ENCODE measurements around the gene SLC1A2. TPM values are rescaled to one million over a fixed set of nuclear protein-coding genes. Genes with fewer than 3 reads are reported as not detected.

Gene SLC1A2
- total RNA-seq, 5 donors from 2014 or later (not counting 1 experiment from before 2014, with no cell fraction given): 0.07 to 0.19 (median 0.12) TPM

GRCh38 chr11:35260342-35260985 is 158.9 kb downstream of the SLC1A2 start:
- Mint-ChIP-seq H3K9me3 (no peaks in the 10 kb centered on the region), H3K27ac (no peak overlapping the region), H3K4me3 (no peak overlapping the region), H3K27me3 (no peaks in the 10 kb centered on the region), H3K4me1 (peaks cover 23 to 28% (median 26%) of the 10 kb centered on the region in 3 donors), H3K36me3 (no peaks in the 10 kb centered on the region)
- Histone ChIP-seq H3K36me3 (ENCODE audit: control insufficient read depth in 2 of 2, extremely low read depth in 1 of 2, insufficient read depth in 1 of 2, low read length in 1 of 2) (no peaks in the 10 kb centered on the region), H3K27me3 (replicated peaks in 1 of 2; ENCODE audit: control insufficient read depth in 2 of 2, extremely low read depth in 1 of 2, insufficient read depth in 2 of 2, low read length in 1 of 2) (no peaks in the 10 kb centered on the region), H3K4me1 (ENCODE audit: control insufficient read depth in 1 of 2, extremely low read depth in 1 of 2, insufficient read depth in 2 of 2, low read length in 2 of 2) (peaks cover 10 to 14% of the 10 kb centered on the region in 2 experiments), H3K9me3 (no peaks in the 10 kb centered on the region), H3K27ac (ENCODE audit: low read length) (no peak overlapping the region), H3K4me3 (ENCODE audit: control insufficient read depth in 1 of 2, extremely low read depth in 1 of 2, low read length in 1 of 2) (no peak overlapping the region)
- POLR2A ChIA-PET: interaction anchor here (0.5 to 0.6 kb wide), 3 partner anchors 20 to 698 kb away, joined by 3 to 6 read pairs (median 4); no protein-coding TSS in a partner anchor
- DNase-seq (no peak), ATAC-seq (replicated peaks in 1 of 4) (no peak)
- WGBS (ENCODE audit: insufficient coverage): 100% methylated on average over 1 of the region's 10 CpGs
- CTCF ChIA-PET: interaction anchor here in 1 of 2 donors (0.6 kb wide), 1 partner anchor 1088 kb away, joined by 3 read pairs; no protein-coding TSS in a partner anchor

DNA sequence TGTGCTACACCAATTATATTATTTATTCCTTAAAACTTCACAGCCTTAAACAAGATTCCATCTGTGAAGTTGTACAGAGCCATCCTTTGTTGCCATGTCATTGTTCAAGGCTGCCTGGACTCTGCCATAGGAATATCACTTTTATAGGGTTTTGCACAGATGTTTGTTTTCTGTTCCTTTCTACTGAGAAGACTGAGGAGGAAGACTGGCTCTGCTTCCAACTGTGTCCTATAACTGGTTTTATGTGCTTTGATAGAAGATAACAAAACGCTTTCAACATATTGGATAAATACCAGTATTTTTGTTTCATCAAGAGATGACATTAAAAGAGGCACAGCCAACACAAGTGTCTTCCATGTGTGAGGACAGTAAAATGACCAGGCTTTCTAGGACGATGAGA is 159.8 kb downstream of the SLC1A2 start:
- no peak for DNase-seq
- H3K9me3 ChIP-seq: no peaks in the 10 kb centered on the region

GRCh38 chr11:35257281-35257680 is 162.1 kb downstream of the SLC1A2 start:
- no CpG with 5 or more reads among the region's 2 CpGs for WGBS (ENCODE audit: insufficient coverage)
- Mint-ChIP-seq H3K36me3 (no peaks in the 10 kb centered on the region), H3K4me3 (peak overlapping the region in 1 of 3 donors; percentile 14), H3K9me3 (no peaks in the 10 kb centered on the region), H3K27me3 (no peaks in the 10 kb centered on the region), H3K4me1 (peaks cover 25 to 40% (median 29%) of the 10 kb centered on the region in 3 donors), H3K27ac (peak overlapping the region; percentile 80 to 94)
- Histone ChIP-seq H3K36me3 (ENCODE audit: control insufficient read depth in 2 of 2, extremely low read depth in 1 of 2, insufficient read depth in 1 of 2, low read length in 1 of 2) (no peaks in the 10 kb centered on the region), H3K9me3 (no peaks in the 10 kb centered on the region), H3K27me3 (replicated peaks in 1 of 2; ENCODE audit: control insufficient read depth in 2 of 2, extremely low read depth in 1 of 2, insufficient read depth in 2 of 2, low read length in 1 of 2) (no peaks in the 10 kb centered on the region), H3K4me1 (ENCODE audit: control insufficient read depth in 1 of 2, extremely low read depth in 1 of 2, insufficient read depth in 2 of 2, low read length in 2 of 2) (peaks cover 10 to 14% of the 10 kb centered on the region in 2 experiments), H3K4me3 (ENCODE audit: control insufficient read depth in 1 of 2, extremely low read depth in 1 of 2, low read length in 1 of 2) (no peak overlapping the region), H3K27ac (ENCODE audit: low read length) (peak overlapping the region; percentile 69)
- DNase-seq (peak in 1 of 35 experiments; percentile 63), ATAC-seq (replicated peaks in 1 of 4) (peak; percentile 97 to 99 (median 98))
- ChIA-PET CTCF (interaction anchor here (0.5 to 1.3 kb wide), 10 partner anchors 10 to 213 kb away, joined by 3 to 7 read pairs (median 3); no protein-coding TSS in a partner anchor), POLR2A (interaction anchor here in 1 of 2 donors (0.6 to 1.8 kb wide), 5 partner anchors 8 to 341 kb away, joined by 3 to 8 read pairs (median 4); partner anchors contain the start of genes APIP and PDHX)

More for the DNA sequence above, 159.8 kb downstream of the SLC1A2 start:
- Histone ChIP-seq H3K27ac (ENCODE audit: low read length) (no peak overlapping the region), H3K36me3 (ENCODE audit: control insufficient read depth in 2 of 2, extremely low read depth in 1 of 2, insufficient read depth in 1 of 2, low read length in 1 of 2) (no peaks in the 10 kb centered on the region), H3K4me1 (ENCODE audit: control insufficient read depth in 1 of 2, extremely low read depth in 1 of 2, insufficient read depth in 2 of 2, low read length in 2 of 2) (peaks cover 10 to 14% of the 10 kb centered on the region in 2 experiments), H3K4me3 (ENCODE audit: control insufficient read depth in 1 of 2, extremely low read depth in 1 of 2, low read length in 1 of 2) (no peak overlapping the region), H3K27me3 (replicated peaks in 1 of 2; ENCODE audit: control insufficient read depth in 2 of 2, extremely low read depth in 1 of 2, insufficient read depth in 2 of 2, low read length in 1 of 2) (no peaks in the 10 kb centered on the region)
- CTCF ChIA-PET: no interaction called here
- H3K9me3 Mint-ChIP-seq: no peaks in the 10 kb centered on the region
- H3K27me3 Mint-ChIP-seq: no peaks in the 10 kb centered on the region
- H3K4me1 Mint-ChIP-seq: peaks cover 23 to 35% (median 29%) of the 10 kb centered on the region in 3 donors
- POLR2A ChIA-PET: no interaction called here
- no peak overlapping the region for H3K27ac Mint-ChIP-seq
- H3K4me3 Mint-ChIP-seq: no peak overlapping the region
- H3K36me3 Mint-ChIP-seq: no peaks in the 10 kb centered on the region
- no peak for ATAC-seq (replicated peaks in 1 of 4)
- WGBS (ENCODE audit: insufficient coverage): no CpG with 5 or more reads among the region's 2 CpGs

- peak overlapping the region; percentile 69 for H3K27ac ChIP-seq (ENCODE audit: low read length)
- H3K9me3 ChIP-seq: no peaks in the 10 kb centered on the region
- DNase-seq (no peak), ATAC-seq (replicated peaks in 1 of 4) (no peak)
- ChIA-PET CTCF (interaction anchor here (0.5 to 1.4 kb wide), 8 partner anchors 10 to 1309 kb away, joined by 3 to 6 read pairs (median 4); no protein-coding TSS in a partner anchor), POLR2A (no interaction called here)
- Mint-ChIP-seq H3K27ac (peak overlapping the region; percentile 80 to 94), H3K4me1 (peaks cover 31 to 46% (median 33%) of the 10 kb centered on the region in 3 donors), H3K36me3 (no peaks in the 10 kb centered on the region), H3K27me3 (no peaks in the 10 kb centered on the region), H3K9me3 (no peaks in the 10 kb centered on the region), H3K4me3 (peak overlapping the region in 1 of 3 donors; percentile 36)
- no peaks in the 10 kb centered on the region for H3K36me3 ChIP-seq (ENCODE audit: control insufficient read depth in 2 of 2, extremely low read depth in 1 of 2, insufficient read depth in 1 of 2, low read length in 1 of 2)
- H3K4me3 ChIP-seq (ENCODE audit: control insufficient read depth in 1 of 2, extremely low read depth in 1 of 2, low read length in 1 of 2): no peak overlapping the region
- H3K27me3 ChIP-seq (replicated peaks in 1 of 2; ENCODE audit: control insufficient read depth in 2 of 2, extremely low read depth in 1 of 2, insufficient read depth in 2 of 2, low read length in 1 of 2): no peaks in the 10 kb centered on the region
- H3K4me1 ChIP-seq (ENCODE audit: control insufficient read depth in 1 of 2, extremely low read depth in 1 of 2, insufficient read depth in 2 of 2, low read length in 2 of 2): peaks cover 10 to 14% of the 10 kb centered on the region in 2 experiments
Observed at GRCh38 chr11:35256296-35256695, 163.1 kb downstream of the SLC1A2 start.

DNA sequence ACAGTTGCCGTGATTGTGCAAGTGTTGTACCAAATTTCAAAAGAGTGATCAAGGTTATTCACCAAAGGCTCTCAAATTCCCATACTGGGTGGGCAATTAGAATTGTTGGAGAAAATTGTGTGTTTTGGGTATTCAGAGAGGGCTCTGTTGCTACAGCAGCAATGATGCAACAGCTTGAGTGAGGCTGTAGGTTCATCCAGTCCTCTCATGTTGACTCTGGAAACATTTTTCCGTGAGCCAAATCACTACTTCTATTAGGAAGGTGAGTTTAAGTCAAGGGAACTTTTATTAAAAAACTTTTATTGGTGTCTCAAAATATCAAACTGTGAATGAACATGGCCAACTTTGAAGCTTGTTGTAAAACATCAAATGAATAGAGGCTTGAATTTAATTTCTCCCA is 163.8 kb downstream of the SLC1A2 start:
- no CpG with 5 or more reads among the region's 2 CpGs for WGBS (ENCODE audit: insufficient coverage)
- H3K4me1 Mint-ChIP-seq: peaks cover 31 to 46% (median 33%) of the 10 kb centered on the region in 3 donors
- ChIA-PET POLR2A (no interaction called here), CTCF (interaction anchor here (0.5 to 1.4 kb wide), 4 partner anchors 12 to 51 kb away, joined by 3 to 6 read pairs (median 4); no protein-coding TSS in a partner anchor)
- H3K4me3 Mint-ChIP-seq: no peak overlapping the region
- no peaks in the 10 kb centered on the region for H3K36me3 Mint-ChIP-seq
- H3K27ac Mint-ChIP-seq: no peak overlapping the region
- H3K9me3 Mint-ChIP-seq: no peaks in the 10 kb centered on the region
- Histone ChIP-seq H3K36me3 (ENCODE audit: control insufficient read depth in 2 of 2, extremely low read depth in 1 of 2, insufficient read depth in 1 of 2, low read length in 1 of 2) (no peaks in the 10 kb centered on the region), H3K27me3 (replicated peaks in 1 of 2; ENCODE audit: control insufficient read depth in 2 of 2, extremely low read depth in 1 of 2, insufficient read depth in 2 of 2, low read length in 1 of 2) (no peaks in the 10 kb centered on the region), H3K9me3 (no peaks in the 10 kb centered on the region), H3K4me3 (ENCODE audit: control insufficient read depth in 1 of 2, extremely low read depth in 1 of 2, low read length in 1 of 2) (no peak overlapping the region), H3K27ac (ENCODE audit: low read length) (no peak overlapping the region), H3K4me1 (ENCODE audit: control insufficient read depth in 1 of 2, extremely low read depth in 1 of 2, insufficient read depth in 2 of 2, low read length in 2 of 2) (peaks cover 10 to 14% of the 10 kb centered on the region in 2 experiments)
- DNase-seq (no peak), ATAC-seq (replicated peaks in 1 of 4) (no peak)
- no peaks in the 10 kb centered on the region for H3K27me3 Mint-ChIP-seq

DNA sequence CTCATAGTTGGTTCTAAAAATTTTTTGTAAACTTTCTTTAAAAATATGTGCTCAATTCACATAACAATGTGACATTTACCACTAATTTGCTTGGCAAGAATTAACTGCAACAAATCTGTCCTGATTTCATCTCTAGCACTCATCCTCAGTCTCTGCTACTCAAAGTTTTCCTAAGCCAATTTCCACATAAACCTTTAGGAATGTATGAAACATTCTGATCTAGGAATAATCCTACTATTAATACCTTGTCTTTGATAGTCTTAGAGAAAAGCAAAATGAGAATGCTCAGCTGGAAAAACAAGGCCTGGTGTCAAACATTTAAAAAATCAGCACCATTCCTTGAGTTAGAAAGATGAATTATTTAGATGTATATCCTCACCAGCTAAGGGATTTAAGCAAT is 166.1 kb downstream of the SLC1A2 start:
- no peaks in the 10 kb centered on the region for H3K27me3 ChIP-seq (replicated peaks in 1 of 2; ENCODE audit: control insufficient read depth in 2 of 2, extremely low read depth in 1 of 2, insufficient read depth in 2 of 2, low read length in 1 of 2)
- no peak overlapping the region for H3K27ac ChIP-seq (ENCODE audit: low read length)
- no peak overlapping the region for H3K4me3 ChIP-seq (ENCODE audit: control insufficient read depth in 1 of 2, extremely low read depth in 1 of 2, low read length in 1 of 2)
- Mint-ChIP-seq H3K4me3 (no peak overlapping the region), H3K4me1 (peaks cover 33 to 59% (median 42%) of the 10 kb centered on the region in 3 donors), H3K36me3 (no peaks in the 10 kb centered on the region), H3K9me3 (peaks cover 0 to 4% (median 0%) of the 10 kb centered on the region in 3 donors), H3K27me3 (no peaks in the 10 kb centered on the region), H3K27ac (no peak overlapping the region)
- H3K4me1 ChIP-seq (ENCODE audit: control insufficient read depth in 1 of 2, extremely low read depth in 1 of 2, insufficient read depth in 2 of 2, low read length in 2 of 2): peaks cover 12 to 14% of the 10 kb centered on the region in 2 experiments
- ChIA-PET CTCF (no interaction called here), POLR2A (interaction anchor here in 1 of 2 donors (0.6 kb wide), 1 partner anchor 195 kb away, joined by 4 read pairs; no protein-coding TSS in a partner anchor)
- H3K36me3 ChIP-seq (ENCODE audit: control insufficient read depth in 2 of 2, extremely low read depth in 1 of 2, insufficient read depth in 1 of 2, low read length in 1 of 2): no peaks in the 10 kb centered on the region
- H3K9me3 ChIP-seq: peaks cover 1% of the 10 kb centered on the region
- ATAC-seq (replicated peaks in 1 of 4) (no peak), DNase-seq (no peak)

Measured in T-cell (primary cell).